T follicular helper cell (primary cell): ENCODE measurements around the gene RNASEH2C.
"Not testable (repeated sequence)": the region's sequence is repeated elsewhere in the genome, so short reads cannot be mapped to it uniquely, and the experiment has no call there.

Experiments used
- DNase-seq: peaks from one replicate; pipeline ENCODE4 v3.0.0-alpha.2; 2020; ENCODE audit warnings: low read depth

Gene RNASEH2C

DNA sequence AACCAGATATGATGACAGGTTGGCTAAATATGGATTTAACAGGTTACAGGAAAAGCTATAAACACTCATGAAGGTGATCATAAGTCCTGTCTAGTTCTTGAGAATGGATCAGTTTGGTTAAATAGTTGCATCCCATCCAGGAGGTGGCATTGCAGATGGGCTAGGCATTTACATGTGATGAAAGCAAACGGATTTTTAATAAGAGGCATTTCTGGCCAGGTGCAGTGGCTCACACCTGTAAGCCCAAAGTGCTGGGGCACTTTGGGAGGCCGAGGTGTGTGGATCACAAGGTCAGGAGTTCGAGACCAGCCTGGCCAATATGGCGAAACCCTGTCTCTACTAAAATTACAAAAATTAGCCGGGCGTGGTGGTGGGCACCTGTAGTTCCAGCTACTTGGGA lies 37.1 kb downstream of the RNASEH2C start:
- not testable (repeated sequence) for DNase-seq

DNA sequence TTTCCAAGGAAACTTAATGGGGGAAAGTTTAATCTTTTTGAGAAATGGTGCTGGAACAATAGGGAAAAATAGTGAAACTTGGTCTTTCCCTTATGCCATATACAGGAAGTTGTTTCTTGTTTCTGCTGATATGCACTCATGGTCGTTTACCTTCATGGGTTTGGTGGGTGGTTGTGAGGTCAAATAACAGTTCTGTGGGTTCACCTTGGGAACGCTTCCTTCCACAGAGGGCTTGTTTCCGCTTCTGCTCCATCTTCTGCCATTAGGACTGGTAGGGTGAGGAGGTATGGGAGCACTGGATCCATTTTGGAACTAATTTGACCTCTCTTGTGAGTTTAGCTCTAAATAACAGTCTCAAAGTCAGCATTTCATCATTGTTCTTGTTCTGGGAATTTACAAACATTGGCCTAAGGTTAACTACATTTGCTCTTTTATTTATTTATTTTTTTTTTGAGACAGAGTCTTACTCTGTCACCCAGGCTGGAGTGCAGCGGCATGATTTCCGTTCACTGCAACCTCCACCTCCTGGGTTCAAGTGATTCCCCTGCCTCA lies 40.3 kb downstream of the RNASEH2C start:
- DNase-seq = no peak

DNA sequence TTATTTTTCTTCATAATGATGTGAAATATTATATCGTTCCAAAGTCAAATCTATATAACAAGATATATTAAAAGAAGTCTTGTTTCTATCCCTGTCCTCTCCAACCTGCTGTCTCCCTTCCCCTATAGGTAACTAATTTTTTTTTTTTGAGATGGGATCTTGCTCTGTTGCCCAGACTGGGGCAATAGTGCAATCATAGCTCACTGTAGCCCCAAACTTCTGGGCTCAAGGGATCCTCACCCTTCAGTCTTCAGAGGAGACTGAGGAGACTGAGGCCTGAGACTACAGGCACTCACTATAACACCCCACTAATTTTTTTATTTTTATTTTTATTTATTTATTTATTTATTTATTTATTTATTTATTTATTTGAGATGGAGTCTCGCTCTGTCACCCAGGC lies 47.6 kb downstream of the RNASEH2C start:
- no peak for DNase-seq

DNA sequence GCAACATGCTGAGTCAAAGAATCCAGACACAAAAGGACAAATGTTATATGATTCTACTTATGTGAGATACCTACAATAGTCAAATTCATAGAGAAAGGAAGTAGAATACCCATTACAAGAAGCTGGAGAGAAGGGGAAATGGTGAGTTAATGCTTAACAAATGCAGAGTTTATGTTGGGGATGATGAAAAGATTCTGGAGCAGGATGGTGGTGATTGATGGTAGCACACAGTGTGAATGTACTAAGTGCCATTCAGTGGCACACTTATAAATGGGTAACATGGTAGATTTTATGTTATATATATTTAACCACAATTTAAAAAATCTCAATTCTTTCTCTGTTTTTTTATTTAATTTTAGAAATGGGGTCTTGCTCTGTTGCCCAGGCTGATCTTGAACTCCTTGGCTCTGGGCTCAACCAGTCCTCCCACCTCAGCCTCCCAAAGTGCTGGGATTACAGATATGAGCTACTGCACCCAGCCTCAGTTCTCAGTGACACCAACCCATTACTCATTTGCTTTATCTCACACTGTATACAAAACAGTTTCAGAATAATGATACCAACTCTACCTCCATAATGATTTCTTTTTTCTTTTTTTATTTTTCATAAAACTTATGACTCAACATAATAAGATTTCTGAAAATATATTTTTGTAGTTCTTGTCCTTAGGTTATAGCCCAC lies 48.3 kb downstream of the RNASEH2C start:
- DNase-seq = no peak
